HepG2 (cell line): ENCODE results near the gene LDAH. TPM values are rescaled to one million over a fixed set of nuclear protein-coding genes. Genes with fewer than 3 reads are reported as not detected.

Source experiments
- ATAC-seq: fragments of 200-7000 bp; cut with Tn5 transposase; 3 replicates; pipeline ENCODE4 v1.9.1; 2020; ENCODE audit warnings: mild to moderate bottlenecking, moderate library complexity
- BruUV-seq: library from RNA; stranded (reverse); fragments of 400-500 nt; replicated peaks from 2 replicates; lab custom pipeline; 2021; lab: Mats Ljungman, UMichigan
- CTCF ChIA-PET: fragments of 300-600 bp; formaldehyde crosslinking; extraction: SDS; loops from one replicate; lab custom pipeline; 2021; ENCODE audit warnings: low total read pairs, inconsistent platforms, low intra/inter-chr PET ratio; lab: Yijun Ruan, JAX
- POLR2A ChIA-PET: fragments of 350-600 bp; sonication (Branson Sonifier 250); formaldehyde crosslinking; loops from one replicate; lab custom pipeline; 2020; ENCODE audit warnings: antibody characterized with exemption, inconsistent platforms; lab: Yijun Ruan, JAX
- DNase-seq: peaks from one replicate; pipeline ENCODE4 v3.0.0-alpha.2; 2015; ENCODE audit warnings: low spot score
- FAIRE-seq: peaks from 3 replicates; lab custom pipeline; 2011; peaks lifted over from hg19 to GRCh38; lab: Jason Lieb, UNC
- H2AFZ ChIP-seq: one replicate; pipeline ENCODE4 v1.6.1; 2011; ENCODE audit warnings: low read length, inconsistent platforms
- H3K27ac ChIP-seq: fragments of 300-600 bp; 3 replicates; pipeline ENCODE4 v1.8.0; 2011; ENCODE audit warnings: mixed run types, mild to moderate bottlenecking, mixed read lengths, low read length, inconsistent platforms; ENCODE audit not compliant: insufficient read depth; ENCODE audit errors: extremely low read length
- H3K27me3 ChIP-seq, 2 experiments: fragments of 200-600 bp in 1 of 2; 2 replicates in 1 of 2; 3 replicates in 1 of 2; pipeline versions ENCODE4 v1.6.0 to v1.8.0; 2011; ENCODE audit warnings: low read length in 2 of 2, mild to moderate bottlenecking in 2 of 2, moderate library complexity in 2 of 2, inconsistent platforms in 1 of 2; ENCODE audit not compliant: insufficient read depth in 2 of 2, control insufficient read depth in 1 of 2
- H3K36me3 ChIP-seq, 2 experiments: fragments of 200-600 bp in 1 of 2; replicated peaks in 1 of 2; 2 replicates in 1 of 2; 3 replicates in 1 of 2; pipeline versions ENCODE4 v1.5.1 to v1.8.0; 2011; ENCODE audit warnings: low read length in 2 of 2, inconsistent platforms in 1 of 2; ENCODE audit not compliant: insufficient read depth in 2 of 2, control insufficient read depth in 1 of 2
- H3K4me1 ChIP-seq: 2 replicates; pipeline ENCODE4 v1.5.1; 2012; ENCODE audit warnings: low read length, inconsistent platforms; ENCODE audit not compliant: insufficient read depth
- H3K4me2 ChIP-seq: 2 replicates; pipeline ENCODE4 v1.6.0; 2011; ENCODE audit warnings: low read depth, low read length, inconsistent platforms
- H3K4me3 ChIP-seq, 3 experiments: fragments of 200-600 bp in 1 of 3; sonication (generic), shearing (Covaris generic) in 1 of 3; replicated peaks in 1 of 3; 2 replicates each; pipeline ENCODE4 v1.5.1; 2011 to 2016; ENCODE audit warnings: low read length in 3 of 3, inconsistent platforms in 2 of 3, low read depth in 2 of 3, mild to moderate bottlenecking in 2 of 3, control low read depth in 1 of 3, mixed read lengths in 1 of 3; ENCODE audit not compliant: insufficient read depth in 1 of 3
- H3K79me2 ChIP-seq: one replicate; pipeline ENCODE4 v1.6.1; 2011; ENCODE audit warnings: low read length, inconsistent platforms; ENCODE audit not compliant: insufficient read depth
- H3K9ac ChIP-seq: 2 replicates; pipeline ENCODE4 v1.6.0; 2011; ENCODE audit warnings: mild to moderate bottlenecking, low read depth, low read length, inconsistent platforms; ENCODE audit not compliant: insufficient read depth
- H3K9me3 ChIP-seq: 2 replicates; pipeline ENCODE4 v1.5.1; 2012; ENCODE audit warnings: mild to moderate bottlenecking, low read length
- H4K20me1 ChIP-seq: 2 replicates; pipeline ENCODE4 v1.6.0; 2011; ENCODE audit warnings: inconsistent platforms, mild to moderate bottlenecking, low read length, moderate library complexity; ENCODE audit not compliant: insufficient read depth
- FUBP1 ChIP-seq: sonication (generic); formaldehyde crosslinking; IDR thresholded peaks from 2 replicates; pipeline ENCODE4 v1.5.1; 2020; ENCODE audit warnings: missing genetic modification reagents, mild to moderate bottlenecking, borderline replicate concordance
- HNF1A ChIP-seq, 2 experiments: sonication (generic) in 1 of 2; formaldehyde crosslinking in 1 of 2; IDR thresholded peaks; 2 replicates each; pipeline versions ENCODE4 v1.4.0 to v1.6.1; 2016 to 2020; ENCODE audit warnings: borderline replicate concordance in 1 of 2, low read depth in 1 of 2, mild to moderate bottlenecking in 1 of 2, missing genetic modification reagents in 1 of 2
- HNRNPK ChIP-seq: fragments of 200-400 bp; formaldehyde crosslinking; IDR thresholded peaks from 2 replicates; pipeline ENCODE4 v1.6.1; 2018; ENCODE audit warnings: low read length, low read depth, moderate library complexity, mild to moderate bottlenecking; ENCODE audit not compliant: poor library complexity, severe bottlenecking
- IRX3 ChIP-seq: sonication (generic); formaldehyde crosslinking; IDR thresholded peaks from 2 replicates; pipeline ENCODE4 v1.8.1; 2023; ENCODE audit warnings: mild to moderate bottlenecking, low read depth, missing genetic modification reagents, borderline replicate concordance
- MXD4 ChIP-seq: IDR thresholded peaks from 2 replicates; pipeline ENCODE4 v1.6.1; 2016; ENCODE audit warnings: mild to moderate bottlenecking, missing biosample characterization, missing genetic modification reagents
- NRL ChIP-seq: sonication (generic); formaldehyde crosslinking; IDR thresholded peaks from 2 replicates; pipeline ENCODE4 v1.5.0; 2020; ENCODE audit warnings: missing genetic modification reagents, mild to moderate bottlenecking, moderate library complexity, borderline replicate concordance
- SETDB1 ChIP-seq: sonication (generic); formaldehyde crosslinking; IDR thresholded peaks from 2 replicates; pipeline ENCODE4 v1.5.1; 2020; ENCODE audit warnings: missing genetic modification reagents, mild to moderate bottlenecking, borderline replicate concordance
- SMAD3 ChIP-seq: sonication (generic); formaldehyde crosslinking; IDR thresholded peaks from 2 replicates; pipeline ENCODE4 v1.4.0; 2020; ENCODE audit warnings: missing genetic modification reagents
- TOE1 ChIP-seq: sonication (generic); formaldehyde crosslinking; IDR thresholded peaks from 2 replicates; pipeline ENCODE4 v1.4.0; 2020; ENCODE audit warnings: mild to moderate bottlenecking, missing genetic modification reagents
- YEATS2 ChIP-seq: sonication (generic); formaldehyde crosslinking; IDR thresholded peaks from 2 replicates; pipeline ENCODE4 v1.4.0; 2020; ENCODE audit warnings: missing genetic modification reagents, borderline replicate concordance
- ZBTB7A ChIP-seq: sonication (generic); formaldehyde crosslinking; IDR thresholded peaks from 2 replicates; pipeline ENCODE4 v1.8.0; 2022; ENCODE audit warnings: mild to moderate bottlenecking, missing genetic modification reagents
- ZEB1 ChIP-seq: IDR thresholded peaks from 2 replicates; pipeline ENCODE4 v1.6.1; 2012; ENCODE audit warnings: mild to moderate bottlenecking, low read depth, inconsistent platforms; ENCODE audit not compliant: insufficient replicate concordance
- ZKSCAN8 ChIP-seq: IDR thresholded peaks from 2 replicates; pipeline ENCODE4 v1.6.1; 2016; ENCODE audit warnings: borderline replicate concordance, missing genetic modification reagents, missing compliant biosample characterization
- ZNF354B ChIP-seq: sonication (generic); formaldehyde crosslinking; IDR thresholded peaks from 2 replicates; pipeline ENCODE4 v1.8.0; 2022; ENCODE audit warnings: mild to moderate bottlenecking, missing genetic modification reagents
- ZNF598 ChIP-seq: sonication (generic); formaldehyde crosslinking; IDR thresholded peaks from 2 replicates; pipeline ENCODE4 v1.5.1; 2020; ENCODE audit warnings: mild to moderate bottlenecking, missing genetic modification reagents, borderline replicate concordance
- ZNF672 ChIP-seq: sonication (generic); formaldehyde crosslinking; IDR thresholded peaks from 2 replicates; pipeline ENCODE4 v1.8.1; 2022; ENCODE audit warnings: missing genetic modification reagents
- ZNF704 ChIP-seq: sonication (generic); formaldehyde crosslinking; IDR thresholded peaks from 2 replicates; pipeline ENCODE4 v1.8.1; 2023; ENCODE audit warnings: mild to moderate bottlenecking, inconsistent platforms, moderate library complexity, missing genetic modification reagents, borderline replicate concordance
- ZNF781 ChIP-seq: sonication (generic); formaldehyde crosslinking; IDR thresholded peaks from 2 replicates; pipeline ENCODE4 v1.5.1; 2020; ENCODE audit warnings: borderline replicate concordance, mild to moderate bottlenecking, missing genetic modification reagents; ENCODE audit errors: not compliant biosample characterization
- WGBS: methylation state at CpG from one replicate; pipeline ENCODE4 v1.1.6; 2017; ENCODE audit warnings: low lambda C conversion rate; 5-methylcytosine and 5-hydroxymethylcytosine counted together
- in situ Hi-C: cut with HindIII; loops from 2 replicates; pipeline ENCODE4 v1.10.0; 2017; ENCODE audit warnings: low pct_unique_long_range_greater_than_20kb; ENCODE audit not compliant: extremely low pct_ligation_motif_present
- intact Hi-C: fragments of 100-400 bp; cut with micrococcal nuclease; formaldehyde crosslinking; loops from one replicate; pipeline ENCODE4 v1.10.0; 2022; ENCODE audit not compliant: unreplicated experiment
- polyA plus RNA-seq, 8 experiments: library from polyadenylated mRNA; depleted of rRNA in 3 of 8; stranded (reverse) in 7 of 8; unstranded in 1 of 8; fragments of >200 nt; fragmentation: Illumina TruSeq in 4 of 8; extraction: Trizol in 4 of 8; gene quantifications; 2 replicates each; pipeline versions ENCODE4 v1.2.1 to v1.2.3, GENCODE V29; 2011 to 2016; ENCODE audit warnings: low read depth in 4 of 8, missing spikeins in 1 of 8, mixed read lengths in 1 of 8; ENCODE audit not compliant: insufficient read depth in 1 of 8
- total RNA-seq, 5 experiments: library from RNA; depleted of rRNA; stranded (reverse); fragments of >200 nt; fragmentation: Illumina TruSeq; extraction: Trizol; gene quantifications; 2 replicates each; pipeline ENCODE4 v1.2.3, GENCODE V29; 2016; ENCODE audit warnings: low read depth in 1 of 5

The LDAH gene
- total and polyA plus RNA-seq, 2 of the 13 experiments (the other 11 are each of a cell fraction or from before 2014, with no cell fraction given), result 28.8 to 46.2 TPM

- no peaks in the 10 kb centered on the region for H3K27me3 ChIP-seq
- TF ChIP-seq HNRNPK (no peak), ZBTB7A (no peak), ZNF672 (CRISPR knock-in tag) (no peak), IRX3 (CRISPR knock-in tag) (no peak), YEATS2 (CRISPR knock-in tag) (no peak), SETDB1 (CRISPR knock-in tag) (no peak), ZNF781 (CRISPR knock-in tag) (no peak), ZKSCAN8 (CRISPR knock-in tag) (no peak), MXD4 (CRISPR knock-in tag) (no peak), TOE1 (CRISPR knock-in tag) (no peak), ZNF704 (no peak), ZEB1 (no peak), NRL (no peak), SMAD3 (CRISPR knock-in tag) (no peak), HNF1A (IDR thresholded peaks at IDR 0.05; ENCODE audit: low read depth) (no peak), HNF1A (CRISPR knock-in tag; IDR thresholded peaks at IDR 0.05; ENCODE audit: borderline replicate concordance) (no peak), ZNF598 (no peak), FUBP1 (CRISPR knock-in tag) (no peak), ZNF354B (CRISPR knock-in tag) (no peak)
Measured at GRCh38 chr2:20702563-20702962, 120.3 kb downstream of the LDAH start.

More at GRCh38 chr2:20702563-20702962, 120.3 kb downstream of the LDAH start:
- Histone ChIP-seq H3K9ac (no peak overlapping the region), H3K4me1 (peaks cover 8% of the 10 kb centered on the region), H3K27ac (no peak overlapping the region), H2AFZ (no peak overlapping the region), H3K9me3 (no peaks in the 10 kb centered on the region), H3K4me3 (no peak overlapping the region), H3K79me2 (peaks cover under 1% of the 10 kb centered on the region), H3K4me2 (no peak overlapping the region), H3K36me3 (peaks cover 1 to 9% of the 10 kb centered on the region in 2 experiments; a peak in 3 of 5 replicates), H4K20me1 (no peaks in the 10 kb centered on the region)
- FAIRE-seq, result no peak
- POLR2A ChIA-PET, result no interaction called here
- ATAC-seq, result no peak
- no TSS peak for BruUV-seq
- in situ Hi-C loops (no loop called here), intact Hi-C loops (no loop called here)
- DNase-seq, result no peak
- CTCF ChIA-PET, result no interaction called here
- 95% methylated on average over 5 of the region's 5 CpGs for WGBS
